ENCODE measurements around the gene PIK3AP1.

Gene PIK3AP1

DNA sequence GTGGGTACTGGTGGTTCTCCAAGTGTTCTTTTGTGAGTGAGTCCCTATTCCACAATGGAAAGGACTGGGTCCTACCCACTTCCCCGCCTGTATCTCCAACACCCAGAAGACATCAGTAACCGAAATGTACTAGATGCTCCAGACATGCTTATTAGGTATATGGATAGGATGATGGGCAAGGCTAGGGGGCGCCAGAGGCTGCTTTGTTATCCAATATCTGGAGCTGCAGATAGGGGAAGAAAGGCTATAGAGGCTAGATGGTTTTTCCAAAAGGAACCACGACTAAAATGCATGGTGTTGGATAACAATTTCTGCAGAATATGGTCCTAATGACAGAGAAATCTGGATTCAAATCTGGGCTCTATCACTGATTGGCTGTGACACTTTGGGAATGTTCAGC is 77.3 kb downstream of the PIK3AP1 start:
- DNase-seq (ENCODE audit: low read depth, low spot score): peak; percentile 31

DNA sequence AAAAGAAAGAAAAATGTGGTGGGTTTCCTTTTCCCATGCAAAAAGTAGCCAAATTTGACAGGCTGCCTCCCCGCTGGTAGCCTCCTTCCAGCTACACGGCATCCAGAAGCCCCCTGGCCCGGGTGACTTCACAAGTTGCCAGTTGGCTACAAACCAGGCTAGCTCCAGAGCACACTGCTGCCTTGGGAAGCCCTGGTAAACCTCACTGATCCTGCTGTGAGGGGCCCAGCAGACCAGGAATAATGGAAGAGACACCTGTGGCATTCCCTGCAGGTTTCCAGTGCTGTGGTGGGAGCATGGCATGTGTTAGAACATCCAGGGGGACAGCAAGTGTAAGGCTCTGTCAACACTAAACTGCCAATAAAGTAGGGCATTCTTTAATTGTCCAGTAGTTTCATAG is 77.8 kb downstream of the PIK3AP1 start:
- no peak for DNase-seq (ENCODE audit: low read depth, low spot score)

DNA sequence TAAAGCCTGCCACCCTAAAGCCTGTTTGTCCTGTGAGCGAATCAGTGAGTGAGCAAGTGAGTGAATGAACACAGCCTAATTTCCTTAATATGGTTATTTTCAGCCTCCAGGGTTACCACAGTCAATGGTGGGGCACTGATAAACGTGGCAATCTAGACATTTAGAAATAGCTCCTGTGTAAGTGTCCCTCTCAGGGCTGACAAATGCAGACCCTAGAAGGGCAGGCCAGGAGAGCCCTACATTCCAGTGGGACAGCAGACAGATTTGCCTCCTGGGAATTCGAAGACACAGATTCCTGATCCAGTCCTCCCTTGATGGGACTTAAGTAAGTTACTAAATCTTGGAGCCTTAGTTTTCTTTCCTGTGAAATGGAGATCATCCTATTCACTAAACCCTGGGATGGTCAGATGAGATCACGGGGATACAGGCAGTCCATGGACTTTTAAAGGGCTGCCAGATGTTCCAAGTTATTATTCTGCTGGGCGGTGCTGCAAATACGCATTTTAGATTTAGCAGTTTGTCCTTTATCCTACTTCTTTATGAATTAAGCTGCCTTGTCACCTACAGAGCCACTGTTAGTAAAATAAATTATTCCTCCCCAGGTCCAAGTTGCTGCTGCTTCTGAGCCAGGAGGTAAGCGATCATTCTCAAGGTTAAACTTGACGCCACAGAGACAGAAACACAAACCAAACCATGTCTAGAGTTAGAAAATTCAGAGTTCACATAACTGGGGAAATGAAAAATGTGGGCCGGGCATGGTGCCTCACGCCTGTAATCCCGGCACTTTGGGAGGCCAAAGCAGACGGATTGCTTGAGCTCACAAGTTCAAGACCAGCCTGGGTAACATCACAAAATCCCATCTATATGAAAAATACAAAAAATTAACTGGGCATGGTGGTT is 78.7 kb downstream of the PIK3AP1 start:
- no peak for DNase-seq (ENCODE audit: low read depth, low spot score)

DNA sequence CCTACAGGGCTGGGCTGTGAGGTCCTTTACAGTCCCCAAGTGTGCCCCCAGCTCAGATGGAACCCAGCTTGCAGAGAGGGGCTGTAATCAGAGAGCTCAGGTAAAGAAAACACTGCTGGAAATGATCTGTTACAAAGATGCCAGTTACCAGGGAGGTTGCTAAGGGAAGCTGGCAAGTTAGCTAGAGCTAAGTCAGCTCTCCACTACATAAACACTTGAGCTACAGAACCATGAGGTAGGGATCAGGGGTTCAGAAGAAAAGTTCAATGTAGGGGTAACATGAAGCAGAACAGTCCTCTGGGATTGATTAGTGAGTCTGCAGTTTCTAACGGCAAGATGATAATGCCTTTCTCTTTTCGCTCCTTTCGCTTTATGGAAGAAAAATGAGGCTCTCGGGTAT is 80.4 kb downstream of the PIK3AP1 start:
- DNase-seq (ENCODE audit: low read depth, low spot score): no peak

DNA sequence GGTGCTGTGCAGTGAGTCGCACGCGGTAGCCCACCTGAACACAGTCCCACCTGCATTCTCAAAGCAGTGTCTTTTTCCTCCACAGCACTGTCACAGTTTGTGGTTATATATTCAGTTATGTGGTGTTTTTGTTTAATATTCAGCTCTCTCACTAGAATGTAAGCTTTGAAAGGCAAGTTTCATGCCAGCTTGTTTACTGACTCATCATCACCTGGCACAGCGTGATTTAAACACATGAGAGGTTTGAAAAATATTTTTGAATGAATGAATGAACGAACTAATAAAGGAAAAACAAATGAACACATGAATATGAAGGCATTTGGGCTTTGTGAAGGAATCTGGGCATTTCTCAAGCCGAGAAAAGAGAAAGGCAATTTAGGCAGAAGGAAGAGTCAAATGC is 81.6 kb downstream of the PIK3AP1 start:
- DNase-seq (ENCODE audit: low read depth, low spot score): no peak

DNA sequence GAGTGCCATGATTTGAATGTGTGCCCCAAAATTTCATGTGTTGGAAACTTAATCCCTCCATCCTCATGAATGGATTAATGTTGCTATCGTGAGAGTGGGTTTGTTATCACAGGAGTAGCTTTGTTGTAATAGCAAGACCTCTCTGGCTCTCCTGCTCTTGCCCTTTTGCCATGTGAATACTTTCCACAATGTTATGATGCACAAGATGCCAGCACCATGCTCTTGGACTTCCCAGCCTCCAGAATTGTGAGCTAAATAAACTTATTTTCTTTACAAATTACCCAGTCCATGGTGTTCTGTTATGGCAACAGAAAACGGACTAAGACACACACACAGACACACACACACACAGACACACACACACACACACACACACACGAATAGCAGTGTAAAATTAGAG is 82.2 kb downstream of the PIK3AP1 start:
- no peak for DNase-seq (ENCODE audit: low read depth, low spot score)

DNA sequence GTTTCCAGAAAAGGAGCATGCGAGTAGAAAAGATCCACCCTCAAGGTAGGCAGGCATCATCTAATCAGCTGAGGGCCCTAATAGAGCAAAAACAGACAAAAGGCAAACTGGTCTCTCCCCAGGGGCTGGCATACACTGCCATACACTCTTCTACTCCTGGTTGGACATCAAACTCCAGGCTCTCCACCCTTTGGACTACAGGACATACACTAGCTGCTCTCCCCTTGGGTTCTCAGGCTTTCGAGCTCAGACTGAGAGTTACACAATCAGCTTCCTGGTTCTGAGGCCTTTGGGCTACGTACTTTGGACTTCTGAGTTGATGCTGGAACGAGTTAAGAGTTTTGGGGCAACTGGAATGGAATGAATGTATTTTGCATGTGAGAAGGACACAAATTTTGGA is 82.6 kb downstream of the PIK3AP1 start:
- DNase-seq (ENCODE audit: low read depth, low spot score): no peak

DNA sequence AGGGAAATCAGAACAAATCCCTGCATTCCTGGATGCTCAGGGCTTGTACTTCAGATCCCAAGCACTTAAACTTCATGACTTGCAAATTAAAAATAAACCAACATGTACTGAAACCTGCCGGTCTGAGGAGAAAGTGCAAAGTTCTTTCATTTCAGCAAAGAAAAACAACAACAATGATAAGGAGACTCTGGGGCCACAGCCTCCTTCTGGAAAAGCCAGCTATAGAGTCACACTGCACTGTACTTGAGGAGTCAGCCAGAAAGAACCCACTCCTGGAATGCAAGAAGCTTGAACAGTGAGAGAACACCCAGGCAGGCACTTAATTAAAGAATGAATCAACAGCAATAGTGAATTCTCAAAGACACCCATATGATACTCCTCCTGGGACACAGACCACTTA is 83.8 kb downstream of the PIK3AP1 start:
- peak; percentile 67 for DNase-seq (ENCODE audit: low read depth, low spot score)

DNA sequence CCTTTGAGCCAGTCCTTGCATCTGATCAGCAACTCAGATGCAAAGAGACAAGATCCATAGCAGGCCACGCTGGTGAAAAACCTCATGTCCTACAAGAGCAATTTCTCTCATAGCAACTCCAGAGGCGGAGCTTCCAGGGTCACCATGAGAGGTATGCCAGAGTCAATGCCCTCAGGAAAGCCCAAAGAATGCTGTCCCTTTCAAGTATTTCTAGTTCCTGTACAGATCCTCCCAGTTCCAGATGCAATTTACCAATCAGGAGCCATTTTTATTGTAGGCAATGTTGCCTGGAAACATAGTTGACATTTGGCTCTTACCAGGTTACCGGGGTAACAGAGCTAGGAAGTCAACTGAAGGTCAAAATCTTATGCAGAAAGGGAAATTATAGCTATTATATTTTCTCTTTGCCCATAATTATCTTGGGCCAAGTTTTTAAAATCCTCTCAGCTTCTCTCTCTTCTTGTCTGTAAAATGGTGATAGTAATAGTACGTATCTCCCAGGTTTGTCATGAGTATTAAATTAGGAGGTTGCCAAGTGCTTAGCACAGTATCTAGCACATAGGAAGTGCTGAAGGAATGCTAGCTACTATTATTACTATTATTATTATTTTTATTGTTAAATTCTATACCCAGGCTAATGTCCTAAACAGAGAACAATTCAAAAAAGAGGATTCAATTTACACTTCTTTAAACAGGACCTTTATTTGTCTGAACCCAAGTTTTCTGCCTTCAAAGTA is 87.2 kb downstream of the PIK3AP1 start:
- no peak for DNase-seq (ENCODE audit: low read depth, low spot score)

DNA sequence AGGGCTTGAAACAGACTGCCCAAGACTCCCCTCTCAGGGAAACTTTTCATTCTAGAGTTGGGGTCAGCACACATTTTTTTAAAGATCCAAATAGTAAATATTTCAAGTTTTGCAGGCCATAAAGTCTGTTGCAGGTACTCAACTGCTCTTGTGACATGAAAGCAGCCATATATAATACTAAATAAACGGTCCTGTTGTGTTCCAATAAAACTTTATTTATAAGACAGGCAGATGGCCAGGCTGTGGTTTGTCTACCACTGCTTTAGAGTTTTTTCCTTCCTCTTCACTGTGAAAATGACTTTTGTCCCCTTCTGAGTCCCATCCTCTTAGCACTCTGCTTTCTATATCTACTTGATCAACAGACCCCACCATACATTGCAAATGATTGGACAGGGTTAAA is 93.0 kb downstream of the PIK3AP1 start:
- no peak for DNase-seq (ENCODE audit: low read depth, low spot score)

DNA sequence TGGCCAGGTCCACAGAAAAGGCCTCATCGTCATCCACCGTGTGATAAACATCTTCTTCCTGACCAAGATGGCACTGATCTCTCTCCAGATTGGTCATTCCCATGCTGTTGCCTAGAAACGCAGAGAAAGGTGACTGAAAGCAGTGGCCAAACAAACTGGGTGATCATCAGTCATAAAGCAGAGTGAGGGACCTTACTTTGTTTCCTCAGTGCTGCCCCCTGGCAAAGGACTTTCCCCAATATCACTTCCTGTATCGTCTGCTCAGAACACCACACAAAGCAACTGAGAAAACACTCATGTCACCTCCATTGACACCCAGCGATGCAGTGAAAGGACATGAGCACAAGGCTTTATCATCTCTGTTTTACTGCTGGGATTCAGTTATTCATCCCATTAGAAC is 93.5 kb downstream of the PIK3AP1 start:
- no peak for DNase-seq (ENCODE audit: low read depth, low spot score)

DNA sequence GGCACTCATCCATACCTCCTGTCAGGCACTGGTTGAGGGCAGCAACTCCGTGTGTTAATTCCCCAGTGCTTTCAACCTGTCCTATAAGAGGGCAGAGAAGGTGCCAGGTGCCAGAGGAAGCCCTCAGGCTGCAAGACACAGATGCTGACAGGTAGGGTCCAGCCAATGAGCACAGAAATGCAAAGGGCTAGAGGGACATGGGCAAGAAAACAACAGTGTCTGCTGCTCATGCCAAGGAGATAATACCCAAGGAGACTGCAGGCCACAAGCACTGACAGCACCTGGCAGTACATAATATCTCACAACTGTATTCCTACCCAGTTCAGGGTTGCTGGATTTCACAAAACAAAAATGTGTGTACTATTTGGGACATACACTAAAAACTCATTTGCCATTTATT is 95.1 kb downstream of the PIK3AP1 start:
- no peak for DNase-seq (ENCODE audit: low read depth, low spot score)

DNA sequence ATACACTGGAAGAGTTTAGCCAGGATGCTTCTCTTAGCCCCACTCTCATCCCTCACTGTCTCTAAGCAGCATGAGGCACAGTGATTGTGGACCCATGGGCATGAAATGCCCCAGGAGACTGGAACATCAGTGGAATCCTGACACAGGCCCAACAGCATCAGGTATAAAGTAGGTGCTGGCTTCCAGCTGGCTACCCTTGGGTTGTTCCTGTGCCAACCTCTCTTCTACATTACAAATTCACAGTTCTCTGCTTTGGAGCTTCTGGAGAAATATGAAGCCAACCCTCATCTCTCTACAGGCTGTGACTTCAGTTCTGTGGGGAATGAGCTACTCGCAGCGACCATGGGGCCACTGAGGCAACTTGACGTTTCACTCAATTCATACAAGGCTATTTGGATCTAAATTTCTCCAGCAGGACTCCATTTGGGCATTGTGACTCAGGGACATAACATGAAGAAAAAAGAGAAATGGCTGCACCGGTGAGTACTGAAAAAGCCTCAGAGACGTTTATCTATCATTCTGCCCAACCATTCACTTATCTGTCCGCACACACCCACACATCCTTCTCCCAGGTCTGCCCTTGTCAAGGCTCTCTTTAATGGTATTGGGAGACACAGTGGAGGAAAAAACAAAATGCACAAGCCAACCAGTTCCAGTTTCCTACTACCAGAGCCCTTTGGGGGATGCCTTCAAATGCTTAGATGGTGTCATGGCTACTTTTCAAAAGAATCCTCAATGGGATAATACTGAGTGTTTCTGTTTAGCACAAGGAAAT is 98.1 kb downstream of the PIK3AP1 start:
- DNase-seq (ENCODE audit: low read depth, low spot score): no peak

DNA sequence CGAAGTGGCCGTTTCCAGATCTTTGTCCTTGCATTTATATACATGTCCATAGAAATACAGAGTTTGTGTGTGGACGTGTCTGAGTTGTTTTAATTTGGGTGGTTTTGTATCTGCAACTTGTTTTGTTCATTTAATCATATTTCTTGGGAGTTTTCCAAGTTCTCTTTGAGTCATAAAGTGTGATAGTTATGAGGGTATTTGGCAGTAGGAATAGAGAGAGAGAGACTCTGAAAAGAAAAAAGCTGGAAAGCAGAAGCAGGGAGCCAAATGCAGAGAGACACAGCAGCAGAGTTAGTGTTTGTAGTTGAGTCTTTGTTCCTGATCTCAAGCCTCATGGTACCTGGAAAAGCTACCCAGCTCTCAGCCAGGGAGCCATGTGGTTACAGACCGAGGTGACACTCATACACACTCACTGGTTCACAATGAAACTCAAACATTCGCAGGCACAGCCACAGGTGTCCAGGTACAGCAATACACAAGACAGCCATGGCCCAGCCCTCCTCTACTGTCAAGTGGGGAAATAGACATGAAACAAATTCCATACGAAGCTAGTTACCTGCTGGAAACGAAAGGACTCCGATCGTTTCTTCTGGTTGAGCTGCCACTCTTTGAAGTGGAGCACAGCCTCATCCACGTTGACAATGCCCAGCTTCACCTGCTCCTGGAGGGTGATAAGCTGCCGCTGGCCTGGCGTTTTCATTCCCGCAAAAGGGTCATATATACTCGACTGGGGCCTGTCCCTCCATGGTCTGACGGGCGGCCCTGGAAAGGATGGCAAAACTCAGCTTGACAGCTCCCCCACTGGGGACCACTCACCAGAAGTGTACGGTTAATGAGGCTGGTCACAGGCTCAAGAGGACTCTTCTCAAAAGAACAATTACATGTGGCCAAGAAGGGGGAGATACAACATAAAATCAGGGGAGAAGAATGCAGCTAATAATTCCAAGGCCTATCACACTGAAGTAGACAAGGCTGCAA is 100.2 kb downstream of the PIK3AP1 start:
- DNase-seq (ENCODE audit: low read depth, low spot score): no peak

DNA sequence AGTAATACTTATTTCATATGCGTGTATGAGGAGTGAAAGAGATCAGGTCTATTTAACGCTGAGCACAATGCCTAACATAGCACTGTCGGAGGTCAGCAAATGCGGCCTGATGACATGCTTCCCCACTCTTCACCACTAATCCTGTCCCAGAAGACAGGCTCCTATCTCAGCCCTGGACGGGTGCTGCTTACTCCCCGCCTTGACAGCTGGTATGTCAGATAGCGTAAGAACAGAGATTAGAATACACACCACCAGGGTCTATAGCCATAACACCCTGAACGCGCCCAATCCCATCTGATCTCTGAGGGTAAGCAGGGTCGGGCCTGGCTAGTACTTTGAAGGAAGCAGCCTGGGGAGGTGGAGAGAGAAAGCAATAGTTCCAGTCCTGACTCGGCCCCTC is 101.2 kb downstream of the PIK3AP1 start:
- no peak for DNase-seq (ENCODE audit: low read depth, low spot score)

DNA sequence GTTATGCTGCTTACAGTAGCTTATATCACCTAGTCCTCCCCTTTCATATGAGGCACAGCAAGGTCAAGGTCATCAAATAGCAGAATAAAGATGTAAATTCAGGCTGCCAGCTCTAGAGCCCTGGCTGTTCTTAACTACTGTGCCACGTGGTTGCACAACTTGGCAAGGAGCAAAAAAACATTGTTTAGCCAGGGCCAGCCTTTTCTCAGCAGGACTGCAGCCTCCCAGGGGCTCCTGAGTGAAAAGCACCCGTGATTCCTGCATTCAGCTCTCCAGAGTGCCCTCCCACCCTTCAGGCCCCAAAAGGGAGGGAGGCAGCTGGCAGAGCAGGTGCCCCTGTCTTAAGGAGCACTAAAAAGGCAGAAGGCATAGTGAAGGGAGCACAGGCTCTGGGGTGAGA is 101.7 kb downstream of the PIK3AP1 start:
- DNase-seq (ENCODE audit: low read depth, low spot score): peak; percentile 69

DNA sequence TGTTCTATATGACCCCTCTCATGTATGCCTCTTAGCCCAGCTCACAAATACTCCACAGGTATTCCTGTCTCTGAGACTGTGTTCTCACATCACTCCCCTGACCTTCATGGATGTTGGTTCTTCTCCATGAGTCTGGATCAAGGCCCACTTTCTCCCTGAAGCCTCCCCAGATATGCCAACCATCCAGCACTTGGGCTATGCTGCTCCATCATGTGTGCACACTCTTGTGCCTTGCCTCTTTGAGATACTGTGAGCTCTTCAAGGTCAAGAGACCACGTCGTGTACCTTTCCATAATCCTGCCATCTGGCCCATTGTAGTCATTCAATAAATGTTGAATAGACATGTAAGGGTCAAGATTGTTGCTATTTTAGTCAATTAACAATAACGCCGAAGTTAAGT is 103.4 kb downstream of the PIK3AP1 start:
- no peak for DNase-seq (ENCODE audit: low read depth, low spot score)

DNA sequence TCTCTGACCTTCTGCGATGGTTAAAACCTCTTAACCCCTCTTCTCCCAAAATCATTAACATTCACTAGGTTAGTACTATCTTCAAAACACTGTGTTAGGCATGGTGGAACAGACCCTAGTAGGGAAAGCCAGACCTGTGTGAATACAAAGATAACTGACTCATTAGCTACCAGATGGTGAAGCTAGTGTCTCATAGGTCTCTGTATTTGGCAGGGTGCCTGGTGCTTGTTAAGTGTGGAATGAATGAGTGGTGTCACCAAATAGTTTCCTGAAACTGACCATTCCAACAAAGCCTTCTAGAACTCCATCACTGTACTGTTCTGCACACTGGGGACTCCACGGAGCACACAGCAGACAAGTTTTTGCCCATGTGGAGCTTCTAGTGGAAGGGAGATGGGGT is 105.8 kb downstream of the PIK3AP1 start:
- DNase-seq (ENCODE audit: low read depth, low spot score): peak; percentile 87

DNA sequence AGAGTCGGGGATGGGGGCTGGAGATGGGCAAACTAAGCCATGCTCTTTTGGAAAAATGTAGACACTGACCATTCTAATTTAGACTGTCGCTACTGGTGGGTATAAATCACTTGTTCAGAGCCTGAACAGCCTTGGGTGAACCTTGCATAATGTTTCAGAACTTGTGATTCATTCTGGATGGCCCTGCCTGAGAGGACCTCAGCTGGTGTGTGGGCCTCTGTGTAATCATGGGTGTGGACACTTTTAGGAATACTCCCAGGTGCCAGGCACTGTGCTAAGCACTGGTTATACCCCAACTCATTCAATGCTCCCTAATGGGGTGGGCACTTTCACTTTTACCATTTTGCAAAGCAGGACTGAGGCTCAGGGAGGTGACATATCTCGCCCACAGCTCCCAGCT is 106.7 kb downstream of the PIK3AP1 start:
- DNase-seq (ENCODE audit: low read depth, low spot score): no peak

DNA sequence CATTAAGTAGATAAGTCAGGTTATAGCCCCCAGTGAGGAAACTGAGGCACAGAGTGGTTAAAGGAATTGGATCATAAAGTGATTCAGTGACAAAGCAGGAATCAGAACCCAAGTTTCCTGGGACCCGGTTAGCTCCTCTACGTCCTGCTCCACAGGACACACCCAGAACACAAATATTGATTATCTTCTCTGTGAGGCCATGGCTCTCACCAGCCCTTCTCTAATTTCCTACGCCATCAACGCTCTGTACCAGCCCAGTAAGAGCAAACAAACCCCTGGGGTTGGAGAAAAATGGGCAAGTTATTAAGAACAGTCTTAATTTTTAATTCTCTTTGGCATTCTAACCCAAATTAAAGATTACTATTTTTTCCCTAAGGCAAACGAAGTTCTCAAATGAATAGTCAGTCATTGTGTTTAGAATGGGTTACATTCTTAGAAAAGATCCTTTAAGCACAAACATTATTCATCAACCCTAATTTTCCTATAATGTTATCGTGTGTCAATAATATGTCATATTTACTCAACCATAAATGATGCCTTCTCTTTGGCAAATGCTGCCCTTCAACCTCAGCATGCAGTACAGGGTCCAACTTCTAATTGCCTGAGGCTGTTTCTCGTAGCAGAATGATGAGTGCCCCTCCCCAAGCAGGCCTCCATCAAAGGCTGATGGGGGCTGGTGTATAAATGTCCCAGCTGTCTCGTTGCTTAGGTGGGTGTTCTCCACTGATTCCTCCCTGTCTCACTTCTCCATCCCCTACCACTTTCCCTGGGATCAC is 108.1 kb downstream of the PIK3AP1 start:
- DNase-seq (ENCODE audit: low read depth, low spot score): no peak

Data from astrocyte of the hippocampus (primary cell).